Pancreas (tissue), 10 donors: ENCODE measurements around the gene MC2R. TPM values are rescaled to one million over a fixed set of nuclear protein-coding genes. Genes with fewer than 3 reads are reported as not detected.

ENCODE experiments used
- ATAC-seq, 4 donors: fragments of 200-7000 bp; cut with Tn5 transposase; one replicate each; pipeline versions ENCODE4 v1.8.0 to v1.9.1; 2020; ENCODE audit warnings: mild to moderate bottlenecking in 4 of 4, moderate library complexity in 4 of 4
- DNase-seq, 6 donors: peaks; one replicate each; pipeline ENCODE4 v3.0.0-alpha.2; 2020
- FAIRE-seq: peaks from 2 replicates; lab custom pipeline; 2012; peaks lifted over from hg19 to GRCh38; lab: Jason Lieb, UNC
- H3K27ac ChIP-seq, 4 donors: fragments of 200-600 bp; sonication (generic); 1 replicate in 3 of 4; 2 replicates in 1 of 4; pipeline versions ENCODE4 v1.5.0 to v1.8.0; 2020
- H3K27me3 ChIP-seq, 4 donors: fragments of 200-600 bp; one replicate each; pipeline ENCODE4 v1.8.0; 2021
- H3K36me3 ChIP-seq, 3 donors: fragments of 200-600 bp; sonication (generic) in 1 of 3; one replicate each; pipeline versions ENCODE4 v1.5.0 to v1.8.0; 2020 to 2021
- H3K4me1 ChIP-seq, 3 donors: fragments of 200-600 bp; one replicate each; pipeline ENCODE4 v1.8.0; 2021
- H3K4me3 ChIP-seq, 4 donors: fragments of 200-600 bp; sonication (generic) in 2 of 4; one replicate each; pipeline versions ENCODE4 v1.5.0 to v1.8.0; 2020 to 2021
- H3K9me3 ChIP-seq, 4 donors: fragments of 200-600 bp; one replicate each; pipeline ENCODE4 v1.8.0; 2021
- CTCF ChIP-seq, 4 donors: fragments of 200-600 bp; sonication (generic) in 3 of 4; IDR thresholded peaks; one replicate each; pipeline versions ENCODE4 v1.5.0 to v1.8.0; 2021; ENCODE audit warnings: antibody characterized with exemption in 4 of 4
- WGBS, 2 donors: extraction: QIAGEN DNeasy Blood & Tissue Kit; methylation state at CpG; one replicate each; pipeline ENCODE4 v1.1.7; 2013; 5-methylcytosine and 5-hydroxymethylcytosine counted together
- intact Hi-C, 3 donors: fragments of 100-400 bp; cut with DNase I; formaldehyde crosslinking; loops; one replicate each; pipeline versions ENCODE4 v1.11.1 to v1.14.2; 2022
- polyA plus RNA-seq, 2 donors: library from polyadenylated mRNA; stranded (reverse); fragments of 200-250 nt; gene quantifications; one replicate each; pipeline ENCODE4 v1.2.3, GENCODE V29; 2013
- total RNA-seq, 6 donors: library from RNA; stranded (reverse); fragmentation: NEBNext Ultra II Directional in 4 of 6; extraction: Animal tissue kit (Norgen Biotek cat#: 25700) in 4 of 6; gene quantifications; one replicate each; pipeline versions ENCODE4 v1.2.1 to v1.2.4, GENCODE V29; 2021 to 2023
- donor health status: healthy with polysubstance abuse.
- donor health status: DM: no; HTN: no; CAD: no; lungs with moderate emphysema.
- donor health status: DM: no; HTN: no; CAD: no.
- donor health status: control.
- donor health status: control.
- donor health status: Bipolar disorder and iron deficiency.
- donor health status: DM: yes; HTN: yes; CAD: no.
- donor health status: DM: no; HTN: no; CAD: no.
- donor health status: DM: no; HTN: no; CAD: no.
- donor health status: DM: yes; HTN: yes; CAD: no.

Gene MC2R
- total and polyA plus RNA-seq, 8 donors: not detected

GRCh38 chr18:13934058-13934457 is 18.7 kb upstream of the MC2R start:
- no peaks in the 10 kb centered on the region for H3K27me3 ChIP-seq
- WGBS, 2 donors: 46 to 49% methylated on average over 3 of the region's 3 CpGs
- no peak for TF ChIP-seq CTCF (IDR thresholded peaks at IDR 0.05)
- no peak overlapping the region for H3K4me3 ChIP-seq
- H3K36me3 ChIP-seq: no peaks in the 10 kb centered on the region
- no peak overlapping the region for H3K27ac ChIP-seq
- ATAC-seq (no peak), FAIRE-seq (no peak), DNase-seq (no peak)
- no peaks in the 10 kb centered on the region for H3K4me1 ChIP-seq
- intact Hi-C loops: no loop called here
- H3K9me3 ChIP-seq: no peaks in the 10 kb centered on the region

GRCh38 chr18:13932285-13933025 is 17.1 kb upstream of the MC2R start:
- Histone ChIP-seq H3K36me3 (no peaks in the 10 kb centered on the region), H3K9me3 (no peaks in the 10 kb centered on the region), H3K4me1 (no peaks in the 10 kb centered on the region), H3K27ac (no peak overlapping the region), H3K27me3 (no peaks in the 10 kb centered on the region), H3K4me3 (no peak overlapping the region)
- no peak for TF ChIP-seq CTCF (IDR thresholded peaks at IDR 0.05)
- 44 to 49% methylated on average over 10 of the region's 10 CpGs for WGBS, 2 donors
- DNase-seq (no peak), ATAC-seq (no peak), FAIRE-seq (no peak)
- intact Hi-C loops: no loop called here

GRCh38 chr18:13930964-13931363 is 15.6 kb upstream of the MC2R start:
- 60 to 66% methylated on average over 2 of the region's 2 CpGs for WGBS, 2 donors
- Histone ChIP-seq H3K9me3 (no peaks in the 10 kb centered on the region), H3K27me3 (no peaks in the 10 kb centered on the region), H3K4me1 (no peaks in the 10 kb centered on the region), H3K4me3 (no peak overlapping the region), H3K27ac (no peak overlapping the region), H3K36me3 (no peaks in the 10 kb centered on the region)
- FAIRE-seq: no peak
- intact Hi-C loops: no loop called here
- DNase-seq: no peak
- no peak for ATAC-seq
- TF ChIP-seq CTCF (IDR thresholded peaks at IDR 0.05): no peak

GRCh38 chr18:13923221-13923620 is 7.9 kb upstream of the MC2R start:
- no peak for TF ChIP-seq CTCF (IDR thresholded peaks at IDR 0.05)
- Histone ChIP-seq H3K4me3 (no peak overlapping the region), H3K9me3 (no peaks in the 10 kb centered on the region), H3K4me1 (no peaks in the 10 kb centered on the region), H3K36me3 (no peaks in the 10 kb centered on the region), H3K27ac (no peak overlapping the region), H3K27me3 (no peaks in the 10 kb centered on the region)
- WGBS, 2 donors: 65 to 73% methylated on average over 3 of the region's 3 CpGs
- DNase-seq (no peak), FAIRE-seq (no peak), ATAC-seq (no peak)
- intact Hi-C loops: no loop called here

GRCh38 chr18:13918898-13919297 is 3.6 kb upstream of the MC2R start:
- H3K36me3 ChIP-seq: no peaks in the 10 kb centered on the region
- no peak overlapping the region for H3K4me3 ChIP-seq
- intact Hi-C loops: loop anchor here in 1 of 3 donors (10.0 kb wide), 1 partner anchor 56 kb away; no protein-coding TSS in a partner anchor
- WGBS, 2 donors: 43 to 61% methylated on average over 8 of the region's 8 CpGs
- DNase-seq (no peak), FAIRE-seq (no peak), ATAC-seq (no peak)
- no peaks in the 10 kb centered on the region for H3K9me3 ChIP-seq
- H3K27ac ChIP-seq: no peak overlapping the region
- H3K27me3 ChIP-seq: no peaks in the 10 kb centered on the region
- no peak for TF ChIP-seq CTCF (IDR thresholded peaks at IDR 0.05)
- H3K4me1 ChIP-seq: no peaks in the 10 kb centered on the region
